PC-3 (cell line): Measurements from ENCODE around the gene STK11IP. TPM values are rescaled to one million over a fixed set of nuclear protein-coding genes. Genes with fewer than 3 reads are reported as not detected.

ENCODE experiments used
- ATAC-seq: fragments of 200-7000 bp; cut with Tn5 transposase; 2 replicates; pipeline ENCODE4 v1.9.1; 2020; ENCODE audit warnings: mild to moderate bottlenecking, moderate library complexity
- BruUV-seq: library from RNA; stranded (reverse); fragments of 400-500 nt; replicated peaks from 2 replicates; lab custom pipeline; 2021; lab: Mats Ljungman, UMichigan
- CTCF ChIA-PET: fragments of 300-600 bp; sonication (Branson Sonifier 250); formaldehyde crosslinking; loops from one replicate; lab custom pipeline; 2022; ENCODE audit warnings: antibody characterized with exemption; lab: Charles Lee
- POLR2A ChIA-PET: fragments of 300-600 bp; sonication (Branson Sonifier 250); formaldehyde crosslinking; loops from one replicate; lab custom pipeline; 2022; ENCODE audit warnings: antibody characterized with exemption; ENCODE audit not compliant: unreplicated experiment; lab: Charles Lee
- DNase-seq: peaks from one replicate; pipeline ENCODE4 v3.0.0-alpha.2; 2015
- H2AFZ ChIP-seq: fragments of 300-600 bp; sonication (generic); 2 replicates; pipeline ENCODE4 v1.6.0; 2016; ENCODE audit warnings: antibody characterized with exemption, low read length
- H3F3A ChIP-seq: fragments of 300-600 bp; sonication (generic); one replicate; pipeline ENCODE4 v1.6.0; 2017; ENCODE audit warnings: antibody characterized with exemption, low read length, control low read depth, mild to moderate bottlenecking; ENCODE audit not compliant: unreplicated experiment
- H3K27ac ChIP-seq: fragments of 300-600 bp; sonication (generic); 2 replicates; pipeline ENCODE4 v1.5.1; 2016; ENCODE audit warnings: mild to moderate bottlenecking, low read length
- H3K27me3 ChIP-seq: fragments of 300-600 bp; sonication (generic); 2 replicates; pipeline ENCODE4 v1.6.1; 2016; ENCODE audit warnings: low read length, mixed read lengths
- H3K36me3 ChIP-seq: fragments of 300-600 bp; sonication (generic); 2 replicates; pipeline ENCODE4 v1.6.1; 2016; ENCODE audit warnings: low read depth, mixed run types, low read length, mixed read lengths
- H3K4me1 ChIP-seq: fragments of 300-600 bp; sonication (generic); 2 replicates; pipeline ENCODE4 v1.5.1; 2016; ENCODE audit warnings: low read length; ENCODE audit not compliant: insufficient read depth
- H3K4me2 ChIP-seq: fragments of 300-600 bp; sonication (generic); 2 replicates; pipeline ENCODE4 v1.6.0; 2016; ENCODE audit warnings: low read length
- H3K4me3 ChIP-seq: fragments of 300-600 bp; sonication (generic); 2 replicates; pipeline ENCODE4 v1.5.1; 2016; ENCODE audit warnings: mild to moderate bottlenecking, low read length, mixed read lengths
- H3K79me2 ChIP-seq: fragments of 300-600 bp; sonication (generic); 2 replicates; pipeline ENCODE4 v1.6.1; 2017; ENCODE audit warnings: low read length, mixed read lengths
- H3K9ac ChIP-seq: fragments of 300-600 bp; sonication (generic); 2 replicates; pipeline ENCODE4 v1.6.0; 2016; ENCODE audit warnings: mild to moderate bottlenecking, low read length
- H3K9me2 ChIP-seq: fragments of 300-600 bp; sonication (generic); replicated peaks from 2 replicates; pipeline ENCODE4 v1.6.1; 2016; ENCODE audit warnings: mixed run types, low read length, mixed read lengths
- H3K9me3 ChIP-seq: fragments of 300-600 bp; sonication (generic); 2 replicates; pipeline ENCODE4 v1.6.1; 2016; ENCODE audit warnings: low read length, mixed read lengths
- H4K20me1 ChIP-seq: fragments of 300-600 bp; sonication (generic); 2 replicates; pipeline ENCODE4 v1.6.1; 2016; ENCODE audit warnings: low read length, mixed read lengths
- EZH2 ChIP-seq: fragments of 300-600 bp; sonication (generic); IDR thresholded peaks from one replicate; pipeline ENCODE4 v1.6.1; 2017; ENCODE audit warnings: antibody characterized with exemption, mild to moderate bottlenecking, low read length; ENCODE audit not compliant: unreplicated experiment
- EZH2phosphoT487 ChIP-seq: fragments of 300-600 bp; sonication (generic); IDR thresholded peaks from 2 replicates; pipeline ENCODE4 v1.6.1; 2018; ENCODE audit warnings: mild to moderate bottlenecking, antibody characterized with exemption, low read length, borderline replicate concordance
- intact Hi-C: fragments of 100-400 bp; cut with micrococcal nuclease; formaldehyde crosslinking; loops from 2 replicates; pipeline ENCODE4 v1.9.0; 2023
- total RNA-seq: library from RNA; depleted of rRNA; stranded (reverse); fragments of >200 nt; gene quantifications from 2 replicates; pipeline ENCODE4 v1.2.3, GENCODE V29; 2014
- TF ChIP-seq, protein P1 (sequence below): fragments of 300-600 bp; sonication (generic); conservative IDR thresholded peaks from 2 replicates; pipeline ENCODE4 v1.5.1; 2017; ENCODE audit warnings: antibody characterized with exemption, low read depth, mild to moderate bottlenecking, low read length

Gene STK11IP
- total RNA-seq, 1 experiment from 2014 or later: 17.7 TPM

DNA sequence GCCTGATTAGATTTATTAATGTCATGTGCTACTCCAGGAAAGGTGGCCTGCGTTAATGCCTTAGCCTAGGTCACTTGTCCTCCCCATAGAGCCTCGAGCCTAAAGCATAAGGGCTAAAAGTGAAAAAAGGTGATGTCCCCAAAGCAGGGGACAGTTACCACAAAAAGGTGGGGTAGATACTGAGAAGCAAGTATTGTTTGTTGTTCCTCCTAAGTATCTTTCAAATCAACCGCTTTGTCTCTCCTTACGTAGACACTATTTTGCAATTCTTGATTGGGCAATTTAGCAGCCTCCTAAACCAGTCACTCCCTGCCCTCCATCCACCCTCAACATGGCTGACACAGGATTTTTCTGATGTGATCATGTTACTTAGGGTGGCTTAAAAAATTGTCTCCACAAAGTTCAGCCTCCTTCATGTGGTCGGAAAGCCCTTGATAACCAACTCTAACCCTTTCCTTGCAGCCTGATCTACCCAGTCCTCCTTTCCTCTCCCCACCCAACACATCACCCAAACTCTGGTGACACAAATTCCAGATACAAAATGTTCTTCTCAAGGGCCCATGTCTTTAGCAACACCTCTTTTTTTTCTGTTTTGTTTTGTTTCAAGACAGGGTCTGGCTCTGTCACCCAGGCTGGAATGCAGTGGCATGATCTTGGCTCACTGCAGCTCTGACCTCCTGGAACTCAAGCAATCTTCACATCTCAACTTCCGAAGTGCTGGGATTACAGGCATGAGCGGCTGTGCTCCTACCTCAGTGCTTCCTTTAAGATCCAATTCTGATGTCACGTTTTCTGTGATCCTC is 18.6 kb upstream of the STK11IP start:
- H2AFZ ChIP-seq: no peak overlapping the region
- H4K20me1 ChIP-seq: no peaks in the 10 kb centered on the region
- no peak overlapping the region for H3K9ac ChIP-seq
- no peaks in the 10 kb centered on the region for H3K27me3 ChIP-seq
- TF ChIP-seq, protein P1, sequence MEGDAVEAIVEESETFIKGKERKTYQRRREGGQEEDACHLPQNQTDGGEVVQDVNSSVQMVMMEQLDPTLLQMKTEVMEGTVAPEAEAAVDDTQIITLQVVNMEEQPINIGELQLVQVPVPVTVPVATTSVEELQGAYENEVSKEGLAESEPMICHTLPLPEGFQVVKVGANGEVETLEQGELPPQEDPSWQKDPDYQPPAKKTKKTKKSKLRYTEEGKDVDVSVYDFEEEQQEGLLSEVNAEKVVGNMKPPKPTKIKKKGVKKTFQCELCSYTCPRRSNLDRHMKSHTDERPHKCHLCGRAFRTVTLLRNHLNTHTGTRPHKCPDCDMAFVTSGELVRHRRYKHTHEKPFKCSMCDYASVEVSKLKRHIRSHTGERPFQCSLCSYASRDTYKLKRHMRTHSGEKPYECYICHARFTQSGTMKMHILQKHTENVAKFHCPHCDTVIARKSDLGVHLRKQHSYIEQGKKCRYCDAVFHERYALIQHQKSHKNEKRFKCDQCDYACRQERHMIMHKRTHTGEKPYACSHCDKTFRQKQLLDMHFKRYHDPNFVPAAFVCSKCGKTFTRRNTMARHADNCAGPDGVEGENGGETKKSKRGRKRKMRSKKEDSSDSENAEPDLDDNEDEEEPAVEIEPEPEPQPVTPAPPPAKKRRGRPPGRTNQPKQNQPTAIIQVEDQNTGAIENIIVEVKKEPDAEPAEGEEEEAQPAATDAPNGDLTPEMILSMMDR: no peak
- TF ChIP-seq EZH2 (no peak), EZH2phosphoT487 (no peak)
- CTCF ChIA-PET: no interaction called here
- no TSS peak for BruUV-seq
- H3K4me1 ChIP-seq: peaks cover 16% of the 10 kb centered on the region
- intact Hi-C loops: no loop called here
- DNase-seq (no peak), ATAC-seq (no peak)
- no peaks in the 10 kb centered on the region for H3K9me2 ChIP-seq
- H3K79me2 ChIP-seq: no peaks in the 10 kb centered on the region
- no peaks in the 10 kb centered on the region for H3K36me3 ChIP-seq
- H3K27ac ChIP-seq: no peak overlapping the region
- no peak overlapping the region for H3K4me3 ChIP-seq
- POLR2A ChIA-PET: no interaction called here
- no peaks in the 10 kb centered on the region for H3K9me3 ChIP-seq
- H3K4me2 ChIP-seq: no peak overlapping the region
- H3F3A ChIP-seq: no peaks in the 10 kb centered on the region

DNA sequence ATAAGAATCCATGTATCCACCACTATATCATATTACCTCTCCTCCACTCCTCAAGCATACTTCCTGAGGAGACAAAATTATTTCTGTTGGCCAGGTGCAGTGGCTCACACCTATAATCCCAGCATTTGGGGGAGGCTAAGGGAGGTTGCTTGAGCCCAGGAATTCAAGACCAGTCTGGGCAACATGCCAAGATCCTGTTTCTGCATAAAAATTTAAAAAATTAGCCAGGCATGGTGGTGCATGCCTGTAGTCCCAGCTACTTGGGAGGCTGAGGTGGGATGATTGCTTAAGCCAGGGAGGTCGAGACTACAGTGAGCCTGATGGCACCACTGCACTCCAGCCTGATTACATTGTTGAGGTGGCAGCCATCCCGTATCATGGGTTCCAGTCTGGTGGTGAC is 16.3 kb upstream of the STK11IP start:
- Histone ChIP-seq H3K4me3 (no peak overlapping the region), H3K9me3 (no peaks in the 10 kb centered on the region), H3K9ac (no peak overlapping the region), H3K27ac (no peak overlapping the region), H2AFZ (no peak overlapping the region), H3K4me1 (peaks cover 14% of the 10 kb centered on the region), H3F3A (no peaks in the 10 kb centered on the region), H3K4me2 (no peak overlapping the region), H4K20me1 (no peaks in the 10 kb centered on the region), H3K27me3 (no peaks in the 10 kb centered on the region), H3K36me3 (no peaks in the 10 kb centered on the region), H3K79me2 (no peaks in the 10 kb centered on the region), H3K9me2 (no peaks in the 10 kb centered on the region)
- no TSS peak for BruUV-seq
- ATAC-seq: no peak
- ChIA-PET CTCF (interaction anchor here (0.6 kb wide), 1 partner anchor 21 kb away, joined by 4 read pairs; no protein-coding TSS in a partner anchor), POLR2A (no interaction called here)
- intact Hi-C loops: no loop called here
- TF ChIP-seq EZH2: no peak
- no peak for DNase-seq

DNA sequence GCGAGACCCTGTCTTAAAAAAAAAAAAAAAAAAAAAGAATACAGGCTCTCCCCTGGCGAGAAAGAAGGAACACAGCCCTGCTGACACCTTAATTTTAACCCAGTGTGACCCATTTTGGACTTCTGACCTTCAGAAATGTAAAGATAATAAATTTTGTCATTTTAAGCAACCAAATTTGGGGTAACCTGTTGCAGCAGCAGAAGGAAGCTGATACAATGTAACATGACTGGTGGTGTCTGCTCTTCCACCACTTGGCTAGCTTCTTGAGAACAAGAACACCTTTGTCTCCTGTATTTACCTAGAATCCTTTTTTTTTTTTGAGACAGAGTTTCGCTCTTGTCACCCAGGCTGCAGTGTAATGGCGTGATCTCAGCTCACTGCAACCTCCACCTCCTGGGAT is 6.6 kb upstream of the STK11IP start:
- H3K9ac ChIP-seq: no peak overlapping the region
- ATAC-seq (no peak), DNase-seq (no peak)
- H3K36me3 ChIP-seq: no peaks in the 10 kb centered on the region
- H3K9me3 ChIP-seq: no peaks in the 10 kb centered on the region
- no peak overlapping the region for H3K27ac ChIP-seq
- no peaks in the 10 kb centered on the region for H3K79me2 ChIP-seq
- no TSS peak for BruUV-seq
- CTCF ChIA-PET: interaction anchor here (0.7 kb wide), 1 partner anchor 1499 kb away, joined by 6 read pairs; no protein-coding TSS in a partner anchor
- no peak overlapping the region for H3K4me2 ChIP-seq
- no peaks in the 10 kb centered on the region for H3K4me1 ChIP-seq
- no peaks in the 10 kb centered on the region for H4K20me1 ChIP-seq
- H3K9me2 ChIP-seq: no peaks in the 10 kb centered on the region
- POLR2A ChIA-PET: interaction anchor here (0.6 kb wide), 1 partner anchor 29 kb away, joined by 7 read pairs; no protein-coding TSS in a partner anchor
- intact Hi-C loops: no loop called here
- TF ChIP-seq EZH2 (no peak), EZH2phosphoT487 (no peak)
- TF ChIP-seq, protein P1: no peak
- no peaks in the 10 kb centered on the region for H3F3A ChIP-seq
- no peaks in the 10 kb centered on the region for H3K27me3 ChIP-seq
- H2AFZ ChIP-seq: no peak overlapping the region
- H3K4me3 ChIP-seq: no peak overlapping the region
